NCI-H510A (cell line): ENCODE data around the gene TSPAN5.
A peak's percentile ranks its signal among the peaks of the same experiment; 100 is the strongest.

Source experiments
- DNase-seq: peaks from one replicate; lab custom pipeline; 2025; lab: John Stamatoyannopoulos, UW

TSPAN5 gene

GRCh38 chr4:98673288-98673644 is 14.9 kb upstream of the TSPAN5 start:
- no peak for DNase-seq

- DNase-seq: no peak
Observed at GRCh38 chr4:98672583-98673287, 14.3 kb upstream of the TSPAN5 start.

- no peak for DNase-seq
Observed at GRCh38 chr4:98671131-98671530, 12.7 kb upstream of the TSPAN5 start.

- DNase-seq: no peak
Observed at GRCh38 chr4:98670186-98670585, 11.8 kb upstream of the TSPAN5 start.

- no peak for DNase-seq
Observed at GRCh38 chr4:98669577-98669976, 11.2 kb upstream of the TSPAN5 start.

- DNase-seq: no peak
Observed at GRCh38 chr4:98664959-98665358, 6.5 kb upstream of the TSPAN5 start.

GRCh38 chr4:98663226-98664006 is 5.0 kb upstream of the TSPAN5 start:
- DNase-seq: no peak

GRCh38 chr4:98662626-98663225 is 4.3 kb upstream of the TSPAN5 start:
- DNase-seq: peak; percentile 5

GRCh38 chr4:98662055-98662453 is 3.6 kb upstream of the TSPAN5 start:
- DNase-seq: no peak

GRCh38 chr4:98661371-98662054 is 3.1 kb upstream of the TSPAN5 start:
- DNase-seq: no peak

- DNase-seq: no peak
Observed at GRCh38 chr4:98659741-98660462, 1.5 kb upstream of the TSPAN5 start.

GRCh38 chr4:98659106-98659592 is 738 bp upstream of the TSPAN5 start:
- no peak for DNase-seq

GRCh38 chr4:98657531-98658286 is 702 bp downstream of the TSPAN5 start:
- DNase-seq: peak; percentile 38

- no peak for DNase-seq
Observed at GRCh38 chr4:98656886-98657285, 1.5 kb downstream of the TSPAN5 start.

- DNase-seq: no peak
Observed at GRCh38 chr4:98656443-98656842, 2.0 kb downstream of the TSPAN5 start.

GRCh38 chr4:98653890-98654867 is 4.2 kb downstream of the TSPAN5 start:
- no peak for DNase-seq

- no peak for DNase-seq
Observed at GRCh38 chr4:98652996-98653395, 5.4 kb downstream of the TSPAN5 start.

- no peak for DNase-seq
Observed at GRCh38 chr4:98648602-98649001, 9.8 kb downstream of the TSPAN5 start.

- no peak for DNase-seq
Observed at GRCh38 chr4:98646422-98646821, 12.0 kb downstream of the TSPAN5 start.

GRCh38 chr4:98645527-98645926 is 12.9 kb downstream of the TSPAN5 start:
- DNase-seq: no peak
